OCI-M2 (cell line): ENCODE results near the gene NAP1L4.

Experiments used
- DNase-seq: peaks from one replicate; lab custom pipeline; 2025; ENCODE audit not compliant: unreplicated experiment; lab: John Stamatoyannopoulos, UW

NAP1L4 gene

GRCh38 chr11:3010521-3011275 lies 18.6 kb upstream of the NAP1L4 start:
- no peak for DNase-seq

GRCh38 chr11:3010004-3010403 lies 17.9 kb upstream of the NAP1L4 start:
- DNase-seq, result no peak

GRCh38 chr11:3009481-3009880 lies 17.4 kb upstream of the NAP1L4 start:
- DNase-seq, result no peak

- DNase-seq, result no peak
Observed at GRCh38 chr11:3008746-3009336, 16.7 kb upstream of the NAP1L4 start.

GRCh38 chr11:3007404-3008010 lies 15.4 kb upstream of the NAP1L4 start:
- no peak for DNase-seq

- no peak for DNase-seq
Observed at GRCh38 chr11:3006505-3007260, 14.6 kb upstream of the NAP1L4 start.

GRCh38 chr11:3004481-3004880 lies 12.4 kb upstream of the NAP1L4 start:
- DNase-seq, result no peak

GRCh38 chr11:3003396-3004231 lies 11.5 kb upstream of the NAP1L4 start:
- DNase-seq, result no peak

- DNase-seq, result no peak
Observed at GRCh38 chr11:3002871-3003270, 10.7 kb upstream of the NAP1L4 start.

GRCh38 chr11:3002351-3002861 lies 10.3 kb upstream of the NAP1L4 start:
- DNase-seq, result no peak

GRCh38 chr11:3001496-3001895 lies 9.4 kb upstream of the NAP1L4 start:
- no peak for DNase-seq

- no peak for DNase-seq
Observed at GRCh38 chr11:3000032-3000961, 8.2 kb upstream of the NAP1L4 start.

GRCh38 chr11:2999464-2999998 lies 7.4 kb upstream of the NAP1L4 start:
- DNase-seq, result no peak

- DNase-seq, result no peak
Observed at GRCh38 chr11:2998073-2998850, 6.1 kb upstream of the NAP1L4 start.

GRCh38 chr11:2997406-2997805 lies 5.3 kb upstream of the NAP1L4 start:
- no peak for DNase-seq

GRCh38 chr11:2996976-2997375 lies 4.8 kb upstream of the NAP1L4 start:
- DNase-seq, result no peak

- no peak for DNase-seq
Observed at GRCh38 chr11:2995893-2996554, 3.9 kb upstream of the NAP1L4 start.

- DNase-seq, result no peak
Observed at GRCh38 chr11:2995031-2995561, 3.0 kb upstream of the NAP1L4 start.
